ENCODE measurements around the gene USP28. TPM values are rescaled to one million over a fixed set of nuclear protein-coding genes. Genes with fewer than 3 reads are reported as not detected.
"Not testable (repeated sequence)": the region's sequence is repeated elsewhere in the genome, so short reads cannot be mapped to it uniquely, and the experiment has no call there.

The USP28 gene

DNA sequence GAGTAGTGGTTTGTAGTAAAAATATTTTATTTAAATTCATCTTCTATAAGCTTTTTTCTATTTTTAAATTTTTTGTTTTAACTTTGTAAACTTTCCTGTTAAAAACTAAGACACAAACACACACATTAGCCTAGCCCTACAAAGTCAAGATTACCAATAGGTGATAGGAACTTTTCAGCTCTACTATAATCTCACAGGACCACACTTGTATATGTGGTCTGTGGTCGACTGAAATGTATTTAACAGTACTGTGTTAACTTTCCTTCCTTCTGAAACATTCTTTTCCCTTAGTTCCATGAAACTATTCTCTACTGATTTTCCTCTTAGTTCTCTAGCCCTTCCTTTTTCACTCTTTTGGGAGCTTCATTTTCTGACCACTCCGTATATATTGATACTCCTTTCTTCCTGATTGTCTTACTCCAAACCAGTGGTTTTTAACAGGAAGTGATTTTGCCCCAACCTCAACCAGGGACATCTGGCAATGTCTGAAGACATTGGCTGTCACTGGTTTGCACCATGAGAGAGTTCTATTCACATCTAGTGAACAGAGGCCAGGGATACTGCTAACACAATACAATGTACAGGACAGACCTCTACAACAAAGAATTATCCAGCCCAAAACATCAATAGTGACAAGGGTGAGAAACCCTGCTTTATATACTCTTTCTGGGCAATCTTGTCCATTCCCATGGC lies 110.7 kb downstream of the USP28 start:
- H3K4me1 ChIP-seq (ENCODE audit: control insufficient read depth, low read depth, low read length), result no peaks in the 10 kb centered on the region
- H3K56ac ChIP-seq (ENCODE audit: low read length), result no peak overlapping the region
- peaks cover 2% of the 10 kb centered on the region for H3K79me1 ChIP-seq (ENCODE audit: low read length)
- no peak overlapping the region for H3K4me3 ChIP-seq (ENCODE audit: low read length)
- H3K4me2 ChIP-seq (ENCODE audit: low read length), result no peak overlapping the region
- H3K27ac ChIP-seq (ENCODE audit: low read depth, low read length), result no peak overlapping the region
- H2AK5ac ChIP-seq (ENCODE audit: low read length), result no peak overlapping the region
- no peak overlapping the region for H2BK120ac ChIP-seq (ENCODE audit: low read depth, low read length)
- no peak overlapping the region for H3K9ac ChIP-seq (ENCODE audit: low read length)
- no peak overlapping the region for H2BK5ac ChIP-seq (ENCODE audit: low read length)
- WGBS (ENCODE audit: extremely low coverage, insufficient coverage, low lambda C conversion rate), result no CpG with 5 or more reads among the region's 2 CpGs
- no peaks in the 10 kb centered on the region for H3K27me3 ChIP-seq (ENCODE audit: insufficient read depth, low read length, poor library complexity)
- no peak overlapping the region for H4K8ac ChIP-seq (ENCODE audit: low read depth, low read length)
- no peak overlapping the region for H4K5ac ChIP-seq (ENCODE audit: low read length)
- H3K18ac ChIP-seq (ENCODE audit: low read length), result no peak overlapping the region
- no peaks in the 10 kb centered on the region for H3K36me3 ChIP-seq (ENCODE audit: control insufficient read depth, insufficient read depth, low read length)
- no peak overlapping the region for H3K23ac ChIP-seq (ENCODE audit: low read length)
- H3K79me2 ChIP-seq (ENCODE audit: control insufficient read depth, insufficient read depth, low read length), result no peaks in the 10 kb centered on the region
- no peak overlapping the region for H2BK15ac ChIP-seq (replicated peaks; ENCODE audit: low read depth)
- no peak overlapping the region for H3K4ac ChIP-seq (ENCODE audit: low read depth, low read length)
- no peak for DNase-seq

DNA sequence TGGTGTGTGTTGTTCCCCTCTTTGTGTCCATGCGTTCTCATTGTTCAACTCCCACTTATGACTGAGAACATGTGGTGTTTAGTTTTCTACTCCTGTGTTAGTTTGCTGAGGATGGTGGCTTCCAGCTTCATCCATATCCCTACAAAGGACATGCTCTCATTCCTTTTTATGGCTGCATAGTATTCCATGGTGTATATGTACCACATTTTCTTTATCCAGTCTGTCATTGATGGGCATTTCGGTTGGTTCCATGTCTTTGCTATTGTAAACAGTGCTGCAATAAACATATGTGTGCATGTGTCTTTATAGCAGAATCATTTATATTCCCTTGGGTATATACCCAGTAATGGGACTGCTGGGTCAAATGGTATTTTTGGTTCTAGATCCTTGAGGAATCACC lies 112.3 kb downstream of the USP28 start:
- not testable (repeated sequence) for H3K4me3 ChIP-seq (ENCODE audit: low read length); H3K36me3 ChIP-seq (ENCODE audit: control insufficient read depth, insufficient read depth, low read length); H2AK5ac ChIP-seq (ENCODE audit: low read length); H3K79me2 ChIP-seq (ENCODE audit: control insufficient read depth, insufficient read depth, low read length); H3K79me1 ChIP-seq (ENCODE audit: low read length); H3K4me1 ChIP-seq (ENCODE audit: control insufficient read depth, low read depth, low read length); H2BK5ac ChIP-seq (ENCODE audit: low read length); H3K27me3 ChIP-seq (ENCODE audit: insufficient read depth, low read length, poor library complexity); H3K4ac ChIP-seq (ENCODE audit: low read depth, low read length); H2BK120ac ChIP-seq (ENCODE audit: low read depth, low read length); H3K4me2 ChIP-seq (ENCODE audit: low read length); H4K8ac ChIP-seq (ENCODE audit: low read depth, low read length); H3K27ac ChIP-seq (ENCODE audit: low read depth, low read length); H3K18ac ChIP-seq (ENCODE audit: low read length); H4K5ac ChIP-seq (ENCODE audit: low read length); DNase-seq; H2BK15ac ChIP-seq (replicated peaks; ENCODE audit: low read depth); H3K9ac ChIP-seq (ENCODE audit: low read length); H3K56ac ChIP-seq (ENCODE audit: low read length); H3K23ac ChIP-seq (ENCODE audit: low read length)
- no CpG with 5 or more reads among the region's 2 CpGs for WGBS (ENCODE audit: extremely low coverage, insufficient coverage, low lambda C conversion rate)

DNA sequence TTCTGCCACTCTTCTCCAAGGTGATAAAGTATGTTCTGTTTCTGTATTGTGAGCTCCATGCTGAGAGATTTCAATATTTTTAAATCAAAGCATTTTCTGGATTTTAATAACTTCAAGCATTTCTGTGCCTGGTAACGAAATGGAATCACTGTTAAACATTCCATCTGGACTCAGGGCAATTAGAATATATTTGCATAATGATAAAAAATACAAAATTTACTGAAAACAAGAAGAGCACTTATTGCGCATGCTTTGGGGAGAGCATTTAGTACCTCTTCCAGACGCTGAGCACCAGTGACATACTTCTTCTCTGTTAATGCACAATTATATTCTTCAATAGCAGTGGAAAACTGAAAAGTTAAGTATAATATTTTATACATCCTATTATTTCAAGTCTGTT lies 115.1 kb downstream of the USP28 start:
- H3K79me2 ChIP-seq (ENCODE audit: control insufficient read depth, insufficient read depth, low read length), result no peaks in the 10 kb centered on the region
- H2BK120ac ChIP-seq (ENCODE audit: low read depth, low read length), result no peak overlapping the region
- no peak overlapping the region for H2AK5ac ChIP-seq (ENCODE audit: low read length)
- H3K9ac ChIP-seq (ENCODE audit: low read length), result no peak overlapping the region
- DNase-seq, result no peak
- no peak overlapping the region for H2BK5ac ChIP-seq (ENCODE audit: low read length)
- no peak overlapping the region for H3K23ac ChIP-seq (ENCODE audit: low read length)
- WGBS (ENCODE audit: extremely low coverage, insufficient coverage, low lambda C conversion rate), result no CpG with 5 or more reads among the region's 3 CpGs
- no peak overlapping the region for H2BK15ac ChIP-seq (replicated peaks; ENCODE audit: low read depth)
- H3K4ac ChIP-seq (ENCODE audit: low read depth, low read length), result no peak overlapping the region
- no peak overlapping the region for H3K4me3 ChIP-seq (ENCODE audit: low read length)
- no peak overlapping the region for H4K5ac ChIP-seq (ENCODE audit: low read length)
- H3K4me2 ChIP-seq (ENCODE audit: low read length), result no peak overlapping the region
- H3K79me1 ChIP-seq (ENCODE audit: low read length), result no peaks in the 10 kb centered on the region
- H3K27ac ChIP-seq (ENCODE audit: low read depth, low read length), result no peak overlapping the region
- no peaks in the 10 kb centered on the region for H3K27me3 ChIP-seq (ENCODE audit: insufficient read depth, low read length, poor library complexity)
- H4K8ac ChIP-seq (ENCODE audit: low read depth, low read length), result no peak overlapping the region
- no peaks in the 10 kb centered on the region for H3K4me1 ChIP-seq (ENCODE audit: control insufficient read depth, low read depth, low read length)
- no peak overlapping the region for H3K56ac ChIP-seq (ENCODE audit: low read length)
- H3K18ac ChIP-seq (ENCODE audit: low read length), result no peak overlapping the region
- peaks cover 2% of the 10 kb centered on the region for H3K36me3 ChIP-seq (ENCODE audit: control insufficient read depth, insufficient read depth, low read length)

DNA sequence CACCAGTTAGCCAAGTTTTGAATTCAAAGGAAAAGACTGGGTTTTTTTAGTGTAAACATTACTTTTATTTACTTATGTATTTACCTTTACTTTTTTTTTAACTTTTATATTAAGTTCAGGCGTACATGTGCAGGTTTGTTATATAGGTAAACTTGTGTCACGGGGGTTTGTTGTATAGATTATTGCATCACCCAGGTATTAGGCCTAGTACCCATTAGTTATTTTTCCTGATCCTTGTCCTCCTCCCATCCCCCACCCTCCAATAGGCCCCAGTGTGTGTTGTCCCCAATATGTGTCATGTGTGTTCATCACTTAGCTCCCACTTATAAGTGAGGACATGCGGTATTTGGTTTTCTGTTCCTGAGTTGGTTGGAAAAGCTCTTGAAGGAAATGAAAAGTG lies 122.4 kb downstream of the USP28 start:
- Histone ChIP-seq H3K9ac (ENCODE audit: low read length) (no peak overlapping the region), H4K5ac (ENCODE audit: low read length) (no peak overlapping the region), H2BK5ac (ENCODE audit: low read length) (no peak overlapping the region), H3K27me3 (ENCODE audit: insufficient read depth, low read length, poor library complexity) (no peaks in the 10 kb centered on the region), H3K23ac (ENCODE audit: low read length) (no peak overlapping the region), H3K56ac (ENCODE audit: low read length) (no peak overlapping the region), H4K8ac (ENCODE audit: low read depth, low read length) (no peak overlapping the region), H3K4me3 (ENCODE audit: low read length) (no peak overlapping the region), H3K4ac (ENCODE audit: low read depth, low read length) (no peak overlapping the region), H3K79me2 (ENCODE audit: control insufficient read depth, insufficient read depth, low read length) (no peaks in the 10 kb centered on the region), H3K79me1 (ENCODE audit: low read length) (no peaks in the 10 kb centered on the region), H3K4me1 (ENCODE audit: control insufficient read depth, low read depth, low read length) (no peaks in the 10 kb centered on the region), H3K18ac (ENCODE audit: low read length) (no peak overlapping the region), H2BK120ac (ENCODE audit: low read depth, low read length) (no peak overlapping the region), H2AK5ac (ENCODE audit: low read length) (no peak overlapping the region), H3K27ac (ENCODE audit: low read depth, low read length) (no peak overlapping the region), H3K36me3 (ENCODE audit: control insufficient read depth, insufficient read depth, low read length) (peaks cover 5% of the 10 kb centered on the region), H3K4me2 (ENCODE audit: low read length) (no peak overlapping the region), H2BK15ac (replicated peaks; ENCODE audit: low read depth) (no peak overlapping the region)
- DNase-seq, result no peak
- WGBS (ENCODE audit: extremely low coverage, insufficient coverage, low lambda C conversion rate), result no CpG with 5 or more reads among the region's 3 CpGs

Small RNA genes lying within 50 kb of the gene (small RNA-seq; reads per million reads assigned to genes)
- not detected for gene LRRC37A13P (ENCODE audit: insufficient read depth)
- gene RNU6-1107P (ENCODE audit: insufficient read depth), result not detected
- gene RPS29P19 (ENCODE audit: insufficient read depth), result not detected
